NCI-H2196 (cell line): ENCODE measurements around the gene FAU.

Experiments
- DNase-seq: peaks from one replicate; lab custom pipeline; 2025; ENCODE audit not compliant: unreplicated experiment; lab: John Stamatoyannopoulos, UW

Gene FAU

GRCh38 chr11:65083834-65084597 is 37.9 kb downstream of the FAU start, which contains the start of the genes CDCA5 and ZFPL1:
Gene CDCA5, minus strand, starts transcription at chr11:65084040. Its CDS starts 62 bp downstream, at chr11:65083978.
Gene ZFPL1, plus strand, starts transcription at chr11:65084222. Its CDS starts 477 bp downstream, at chr11:65084699.
- peak; percentile 96 for DNase-seq

GRCh38 chr11:65083134-65083833 is 38.6 kb downstream of the FAU start:
- DNase-seq = no peak

- no peak for DNase-seq
Measured at GRCh38 chr11:65078786-65079342, 43.1 kb downstream of the FAU start.

- peak; percentile 56 for DNase-seq
Measured at GRCh38 chr11:65078151-65078550, 43.8 kb downstream of the FAU start.

GRCh38 chr11:65077451-65077850 is 44.5 kb downstream of the FAU start:
- DNase-seq = no peak

- DNase-seq = no peak
Measured at GRCh38 chr11:65072631-65072966, 49.3 kb downstream of the FAU start.

- no peak for DNase-seq
Measured at GRCh38 chr11:65071907-65072630, 49.9 kb downstream of the FAU start.
